COR-L47 (cell line): ENCODE results near the gene KMT2B.
"Not testable (repeated sequence)": the region's sequence is repeated elsewhere in the genome, so short reads cannot be mapped to it uniquely, and the experiment has no call there.

Source experiments
- DNase-seq: peaks from one replicate; lab custom pipeline; 2025; lab: John Stamatoyannopoulos, UW

Gene KMT2B

GRCh38 chr19:35710784-35711723 is 6.7 kb upstream of the KMT2B start:
- DNase-seq: no peak

DNA sequence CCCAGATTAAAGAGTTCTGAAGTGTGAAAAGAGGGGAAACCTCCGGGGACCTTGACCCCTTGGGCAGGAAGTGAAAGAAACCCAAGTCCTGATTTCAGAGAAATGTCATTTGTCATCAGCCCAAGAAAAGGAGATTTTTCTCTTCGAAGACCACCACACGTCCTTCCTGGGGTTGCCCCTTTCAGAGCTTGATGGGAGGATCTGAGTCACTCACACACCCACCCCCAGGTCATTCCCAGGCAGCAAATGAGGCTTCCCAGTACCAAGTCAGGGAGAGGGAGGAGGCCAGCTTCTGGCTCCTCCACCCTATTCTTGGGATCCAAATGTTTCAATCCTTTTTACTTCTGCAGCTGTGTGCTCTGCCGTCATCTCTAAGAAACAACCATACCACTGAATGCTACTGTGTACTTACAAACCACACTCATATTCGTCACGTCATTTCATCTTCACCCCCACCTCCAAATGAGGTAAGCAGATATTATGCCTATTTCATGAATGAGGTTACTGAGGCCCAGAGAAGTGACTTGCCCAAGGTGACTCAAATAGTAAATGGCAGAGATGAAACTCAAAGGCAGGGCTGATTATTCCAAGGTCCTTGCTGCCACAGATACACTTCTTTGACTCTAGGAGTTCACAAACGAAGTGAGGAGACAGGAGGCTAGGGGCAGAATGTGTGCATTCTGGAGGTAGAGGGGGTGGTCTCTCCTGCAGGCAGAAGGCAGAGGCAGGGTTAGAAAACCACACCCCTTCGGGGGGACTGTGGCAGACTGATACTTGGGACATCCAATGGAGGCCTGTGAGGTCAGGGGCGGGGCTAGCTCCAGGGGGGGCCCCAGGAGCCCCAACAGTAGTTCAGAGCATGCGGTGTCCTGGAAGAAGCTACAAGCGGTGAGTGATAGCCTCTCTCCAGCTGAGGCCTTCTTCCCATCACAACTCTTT is 5.0 kb upstream of the KMT2B start:
- no peak for DNase-seq

- DNase-seq: no peak
These were observed 4.3 kb upstream of the KMT2B start for GRCh38 chr19:35713506-35713850.

DNA sequence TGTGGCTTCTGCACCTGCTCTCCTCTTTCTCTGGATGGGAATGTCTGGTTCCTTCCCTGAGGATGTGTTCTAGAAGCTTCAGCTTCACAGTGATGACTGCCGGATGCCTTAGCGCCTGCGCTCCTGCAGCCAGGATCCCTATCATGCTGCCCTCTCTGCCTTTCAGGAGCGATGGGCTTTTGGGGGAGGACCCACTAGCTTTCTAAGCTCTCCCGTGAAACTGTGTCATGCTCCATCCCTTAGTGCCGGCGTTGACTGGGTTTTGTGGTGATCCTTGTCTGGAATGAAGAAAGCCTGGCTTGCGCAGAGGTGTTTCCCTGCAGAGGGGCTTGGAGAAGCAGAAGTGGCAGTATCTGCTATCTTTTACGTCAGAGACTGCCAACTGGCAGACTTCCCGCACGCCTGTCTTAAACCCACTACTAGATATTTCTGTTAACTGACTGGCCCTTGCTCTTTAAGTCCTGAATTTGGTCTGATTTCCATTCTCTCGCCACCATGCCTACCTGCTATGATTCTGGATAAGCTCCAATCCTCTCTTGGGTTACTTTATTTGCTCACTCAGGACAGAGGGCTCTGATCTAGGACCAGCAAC is 3.8 kb upstream of the KMT2B start:
- DNase-seq: no peak

- no peak for DNase-seq
These were observed 3.0 kb upstream of the KMT2B start for GRCh38 chr19:35714601-35715354.

- DNase-seq: no peak
These were observed 2.4 kb upstream of the KMT2B start for GRCh38 chr19:35715355-35715809.

- DNase-seq: no peak
These were observed 1.6 kb upstream of the KMT2B start for GRCh38 chr19:35715981-35716800.

DNA sequence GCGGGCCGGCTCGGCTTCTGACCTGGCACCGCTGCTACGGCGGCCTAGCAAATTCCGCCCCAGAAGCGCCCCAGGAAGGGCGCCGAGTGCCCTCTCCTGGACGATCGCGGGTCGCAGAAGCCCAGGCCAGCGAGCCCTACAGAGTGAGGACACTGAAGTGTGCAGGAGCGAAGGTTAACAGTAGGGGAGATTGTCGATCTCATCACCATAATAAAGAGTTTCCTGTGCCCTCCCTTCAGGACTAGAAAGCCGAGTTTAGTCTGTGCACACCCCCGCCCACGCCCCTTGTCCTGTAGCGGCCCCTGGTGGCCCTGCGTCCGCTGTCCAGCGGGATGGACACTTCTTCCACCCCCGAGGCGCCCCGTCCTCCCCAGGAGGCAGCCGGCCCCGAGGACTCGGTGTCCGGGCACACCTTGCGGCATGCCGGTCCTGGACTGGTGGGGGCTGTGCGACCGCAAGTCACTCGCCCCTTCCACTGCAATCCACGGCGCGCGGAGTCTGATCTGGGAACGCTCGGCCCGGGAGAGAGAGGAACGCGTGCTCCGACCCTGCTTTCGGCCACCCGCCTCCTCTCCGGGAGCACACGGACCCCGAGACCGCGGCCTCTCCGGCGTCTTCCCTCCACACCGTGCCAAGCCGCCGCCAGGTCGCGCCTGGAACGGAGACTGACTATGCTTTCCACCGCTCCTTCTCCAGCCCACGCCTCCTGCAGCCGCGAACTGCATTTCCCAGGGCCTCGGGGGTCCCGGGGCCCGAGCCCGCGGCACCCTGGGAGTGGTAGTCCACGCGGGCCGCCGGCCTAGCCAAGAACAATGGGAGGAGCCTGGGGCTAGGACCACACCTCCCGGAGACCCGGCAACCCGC is 770 bp upstream of the KMT2B start:
- DNase-seq: peak; percentile 81

- DNase-seq: no peak
These were observed 690 bp downstream of the KMT2B start for GRCh38 chr19:35718345-35719041.

- DNase-seq: no peak
These were observed 1.8 kb downstream of the KMT2B start for GRCh38 chr19:35719402-35720162.

GRCh38 chr19:35720163-35720524 is 2.3 kb downstream of the KMT2B start:
- DNase-seq: no peak

DNA sequence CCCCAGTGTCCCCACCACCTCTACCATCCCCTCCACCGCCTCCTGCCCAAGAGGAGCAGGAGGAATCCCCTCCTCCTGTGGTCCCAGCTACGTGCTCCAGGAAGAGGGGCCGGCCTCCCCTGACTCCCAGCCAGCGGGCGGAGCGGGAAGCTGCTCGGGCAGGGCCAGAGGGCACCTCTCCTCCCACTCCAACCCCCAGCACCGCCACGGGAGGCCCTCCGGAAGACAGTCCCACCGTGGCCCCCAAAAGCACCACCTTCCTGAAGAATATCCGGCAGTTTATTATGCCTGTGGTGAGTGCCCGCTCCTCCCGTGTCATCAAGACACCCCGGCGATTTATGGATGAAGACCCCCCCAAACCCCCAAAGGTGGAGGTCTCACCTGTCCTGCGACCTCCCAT is 2.8 kb downstream of the KMT2B start:
- DNase-seq: no peak

DNA sequence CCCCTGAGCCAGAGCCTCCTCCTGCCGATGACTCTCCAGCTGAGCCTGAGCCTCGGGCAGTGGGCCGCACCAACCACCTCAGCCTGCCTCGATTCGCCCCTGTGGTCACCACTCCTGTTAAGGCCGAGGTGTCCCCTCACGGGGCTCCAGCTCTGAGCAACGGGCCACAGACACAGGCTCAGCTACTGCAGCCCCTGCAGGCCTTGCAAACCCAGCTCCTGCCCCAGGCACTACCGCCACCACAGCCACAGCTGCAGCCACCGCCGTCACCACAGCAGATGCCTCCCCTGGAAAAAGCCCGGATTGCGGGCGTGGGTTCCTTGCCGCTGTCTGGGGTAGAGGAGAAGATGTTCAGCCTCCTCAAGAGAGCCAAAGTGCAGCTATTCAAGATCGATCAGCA is 3.6 kb downstream of the KMT2B start:
- no peak for DNase-seq

GRCh38 chr19:35722461-35722860 is 4.7 kb downstream of the KMT2B start:
- no peak for DNase-seq

DNA sequence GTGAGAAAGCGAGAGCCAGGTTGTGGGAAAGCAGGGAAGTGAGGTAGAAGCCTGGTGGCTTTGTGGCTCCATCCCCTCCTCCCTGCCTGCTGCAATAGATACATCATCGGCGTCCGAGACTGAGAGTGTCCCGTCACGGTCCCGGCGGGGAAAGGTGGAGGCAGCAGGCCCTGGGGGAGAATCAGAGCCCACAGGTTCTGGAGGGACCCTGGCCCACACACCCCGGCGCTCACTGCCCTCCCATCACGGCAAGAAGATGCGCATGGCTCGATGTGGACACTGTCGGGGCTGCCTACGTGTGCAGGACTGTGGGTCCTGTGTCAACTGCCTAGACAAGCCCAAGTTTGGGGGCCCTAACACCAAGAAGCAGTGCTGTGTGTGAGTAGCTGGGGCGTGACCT is 5.1 kb downstream of the KMT2B start:
- DNase-seq: no peak

DNA sequence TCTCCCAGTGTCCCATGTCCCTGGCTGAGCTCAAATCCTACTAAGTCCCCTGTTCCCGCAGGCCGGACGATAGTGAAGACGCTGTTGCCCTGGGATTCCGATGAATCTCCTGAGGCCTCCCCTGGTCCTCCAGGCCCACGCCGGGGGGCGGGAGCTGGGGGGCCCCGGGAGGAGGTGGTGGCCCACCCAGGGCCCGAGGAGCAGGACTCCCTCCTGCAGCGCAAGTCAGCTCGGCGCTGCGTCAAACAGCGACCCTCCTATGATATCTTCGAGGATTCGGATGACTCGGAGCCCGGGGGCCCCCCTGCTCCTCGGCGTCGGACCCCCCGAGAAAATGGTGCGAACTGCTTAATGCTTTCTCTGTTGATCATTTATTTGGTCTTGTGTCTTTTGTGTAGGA is 5.9 kb downstream of the KMT2B start:
- DNase-seq: no peak

DNA sequence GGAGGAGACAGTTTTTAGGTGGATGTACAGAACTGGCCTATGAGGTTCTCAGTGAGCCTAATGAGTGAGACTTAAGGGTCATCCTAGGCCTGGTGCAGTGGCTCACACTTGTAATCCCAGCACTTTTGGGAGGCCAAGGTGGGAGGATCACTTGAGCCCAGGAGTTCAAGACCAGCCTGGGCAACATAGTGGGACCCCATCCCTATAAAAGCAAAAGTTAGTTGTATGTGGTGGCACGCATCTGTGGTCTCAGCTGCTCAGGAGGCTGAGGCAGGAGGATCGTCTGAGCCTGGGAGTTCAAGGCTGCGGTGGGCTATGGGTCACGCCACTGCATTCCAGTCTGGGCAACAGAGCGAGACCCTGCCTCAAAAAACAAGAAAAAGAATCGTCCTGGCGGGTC is 6.3 kb downstream of the KMT2B start:
- DNase-seq: not testable (repeated sequence)

GRCh38 chr19:35724560-35724959 is 6.8 kb downstream of the KMT2B start:
- no peak for DNase-seq
